Mesendoderm (in vitro differentiated cells): Measurements from ENCODE around the gene AP5Z1.

Experiments
- DNase-seq: peaks from one replicate; pipeline ENCODE4 v3.0.0; 2013
- H2AK5ac ChIP-seq: 2 replicates; pipeline ENCODE4 v1.6.1; 2013; ENCODE audit warnings: low read length, inconsistent platforms
- H2BK120ac ChIP-seq: 2 replicates; pipeline ENCODE4 v1.6.1; 2013; ENCODE audit warnings: low read depth, mild to moderate bottlenecking, low read length, moderate library complexity, mixed read lengths
- H2BK15ac ChIP-seq: replicated peaks from 2 replicates; pipeline ENCODE4 v1.6.1; 2013; ENCODE audit warnings: low read depth, mild to moderate bottlenecking, moderate library complexity
- H2BK5ac ChIP-seq: 2 replicates; pipeline ENCODE4 v1.6.1; 2013; ENCODE audit warnings: low read length, inconsistent platforms
- H3K18ac ChIP-seq: 2 replicates; pipeline ENCODE4 v1.6.1; 2013; ENCODE audit warnings: mild to moderate bottlenecking, low read length, mixed read lengths
- H3K23ac ChIP-seq: one replicate; pipeline ENCODE4 v1.6.1; 2013; ENCODE audit warnings: low read length
- H3K27ac ChIP-seq: 2 replicates; pipeline ENCODE4 v1.5.1; 2013; ENCODE audit warnings: low read depth, mild to moderate bottlenecking, inconsistent platforms, low read length, moderate library complexity
- H3K27me3 ChIP-seq: 2 replicates; pipeline ENCODE4 v1.6.1; 2013; ENCODE audit warnings: low read length, control low read depth, mild to moderate bottlenecking, inconsistent platforms; ENCODE audit not compliant: insufficient read depth, poor library complexity
- H3K36me3 ChIP-seq: 2 replicates; pipeline ENCODE4 v1.6.1; 2013; ENCODE audit warnings: low read length, inconsistent platforms; ENCODE audit not compliant: control insufficient read depth, insufficient read depth
- H3K4ac ChIP-seq: one replicate; pipeline ENCODE4 v1.6.1; 2013; ENCODE audit warnings: low read depth, mild to moderate bottlenecking, low read length, moderate library complexity
- H3K4me1 ChIP-seq: 2 replicates; pipeline ENCODE4 v1.6.1; 2013; ENCODE audit warnings: low read depth, low read length, inconsistent platforms; ENCODE audit not compliant: control insufficient read depth
- H3K4me2 ChIP-seq: 2 replicates; pipeline ENCODE4 v1.6.1; 2013; ENCODE audit warnings: low read length
- H3K4me3 ChIP-seq: 2 replicates; pipeline ENCODE4 v1.5.1; 2013; ENCODE audit warnings: mild to moderate bottlenecking, low read length
- H3K56ac ChIP-seq: one replicate; pipeline ENCODE4 v1.6.1; 2013; ENCODE audit warnings: low read length
- H3K79me1 ChIP-seq: 2 replicates; pipeline ENCODE4 v1.6.1; 2013; ENCODE audit warnings: low read length, inconsistent platforms
- H3K79me2 ChIP-seq: 2 replicates; pipeline ENCODE4 v1.6.1; 2013; ENCODE audit warnings: mild to moderate bottlenecking, low read length; ENCODE audit not compliant: control insufficient read depth, insufficient read depth
- H3K9ac ChIP-seq: 2 replicates; pipeline ENCODE4 v1.6.1; 2013; ENCODE audit warnings: low read length, inconsistent platforms
- H4K5ac ChIP-seq: one replicate; pipeline ENCODE4 v1.6.1; 2013; ENCODE audit warnings: low read length
- H4K8ac ChIP-seq: one replicate; pipeline ENCODE4 v1.6.1; 2013; ENCODE audit warnings: low read depth, mild to moderate bottlenecking, control low read depth, low read length, moderate library complexity
- WGBS: extraction: QIAGEN DNeasy Blood & Tissue Kit; methylation state at CpG from one replicate; pipeline ENCODE4 v1.1.7; 2013; ENCODE audit warnings: low lambda C conversion rate, missing lambda C conversion rate; ENCODE audit not compliant: insufficient coverage; ENCODE audit errors: extremely low coverage; 5-methylcytosine and 5-hydroxymethylcytosine counted together

Gene AP5Z1

DNA sequence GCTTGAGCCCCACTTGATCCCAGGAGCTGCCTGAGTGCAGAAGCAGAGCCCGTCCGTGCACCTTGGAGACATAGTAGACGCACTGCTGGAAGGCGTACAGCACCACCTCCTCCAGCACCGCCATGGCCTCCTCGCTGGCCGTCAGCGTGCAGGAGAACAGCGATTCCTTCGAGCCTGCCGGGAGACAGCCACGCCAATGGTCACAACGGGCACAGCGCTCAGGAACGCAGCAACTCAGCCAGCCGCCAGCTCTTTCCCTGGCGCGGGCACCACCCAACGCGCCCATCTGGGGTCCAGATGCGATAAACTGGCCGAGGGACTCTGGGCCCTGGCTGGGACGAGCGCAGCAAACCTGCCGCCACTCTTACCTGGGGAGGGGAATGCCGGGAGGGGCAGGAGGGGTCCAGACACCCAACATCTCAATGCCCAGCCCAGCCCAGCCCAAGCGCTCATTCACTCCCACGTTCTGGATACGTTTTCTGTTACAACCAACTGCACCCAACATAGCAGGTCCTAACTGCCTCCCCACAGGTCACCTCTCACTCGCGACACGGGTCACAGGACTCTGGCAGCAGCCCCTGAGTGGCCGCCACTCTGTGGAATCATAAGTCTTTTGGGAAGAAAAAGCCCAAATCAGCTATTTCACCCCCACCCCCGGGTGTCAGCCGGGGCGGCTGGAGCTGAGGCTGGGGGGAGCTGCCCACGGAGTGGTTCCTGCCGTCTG is 41.9 kb downstream of the AP5Z1 start:
- no peak overlapping the region for H3K4ac ChIP-seq

DNA sequence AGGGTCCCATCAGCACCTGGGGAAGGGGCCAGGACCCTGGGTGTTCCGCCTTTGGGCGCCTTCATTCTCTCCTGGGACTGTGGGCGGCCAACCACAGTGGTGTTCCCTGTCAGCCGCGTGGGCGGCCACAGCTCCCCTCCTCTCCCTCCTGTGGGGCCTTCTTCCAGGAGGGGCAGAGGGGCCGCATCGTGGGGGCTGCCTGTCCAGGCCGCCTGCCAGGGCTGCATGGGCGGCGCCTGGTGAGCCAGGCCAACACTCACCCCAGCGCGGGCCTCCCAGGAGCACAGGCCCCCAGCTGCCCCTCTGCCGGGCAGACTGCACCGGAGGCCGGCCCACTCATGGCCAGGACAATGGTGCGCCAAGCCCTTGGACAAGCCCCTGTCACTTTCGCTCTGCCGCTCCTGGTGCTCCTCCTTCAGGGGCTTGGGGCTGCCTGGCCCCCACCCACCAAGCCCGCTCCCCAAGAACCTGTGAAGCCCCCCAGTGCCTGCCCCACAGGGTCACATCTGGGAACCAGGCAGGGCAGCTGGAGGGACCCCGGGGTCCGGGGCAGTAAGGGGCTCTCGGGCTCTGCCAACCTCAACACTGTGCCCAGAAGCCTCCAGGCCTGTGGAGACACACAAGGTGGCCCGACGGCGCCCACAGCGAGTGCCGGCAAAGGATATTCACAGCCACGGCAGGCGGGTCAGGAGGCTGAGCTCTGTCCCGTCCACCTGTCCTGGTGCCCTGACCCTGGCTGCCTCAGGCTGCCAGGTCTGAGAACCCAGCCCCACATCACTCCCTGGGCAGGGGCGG is 42.8 kb downstream of the AP5Z1 start:
- H3K56ac ChIP-seq: no peak overlapping the region
- no peak overlapping the region for H2BK5ac ChIP-seq
- H2AK5ac ChIP-seq: no peak overlapping the region
- H3K27me3 ChIP-seq: no peaks in the 10 kb centered on the region
- no peak overlapping the region for H2BK120ac ChIP-seq
- H3K9ac ChIP-seq: no peak overlapping the region
- H4K8ac ChIP-seq: no peak overlapping the region
- H3K23ac ChIP-seq: no peak overlapping the region
- no peak overlapping the region for H3K4ac ChIP-seq
- H2BK15ac ChIP-seq: no peak overlapping the region
- H4K5ac ChIP-seq: no peak overlapping the region
- H3K36me3 ChIP-seq: no peaks in the 10 kb centered on the region
- no peaks in the 10 kb centered on the region for H3K4me1 ChIP-seq
- no peak overlapping the region for H3K4me2 ChIP-seq
- WGBS: no CpG with 5 or more reads among the region's 32 CpGs
- H3K79me1 ChIP-seq: no peaks in the 10 kb centered on the region
- no peak overlapping the region for H3K27ac ChIP-seq
- H3K18ac ChIP-seq: no peak overlapping the region
- H3K79me2 ChIP-seq: no peaks in the 10 kb centered on the region
- H3K4me3 ChIP-seq: no peak overlapping the region
- no peak for DNase-seq

More for the DNA sequence above, 41.9 kb downstream of the AP5Z1 start:
- Histone ChIP-seq H2BK120ac (no peak overlapping the region), H3K4me1 (no peaks in the 10 kb centered on the region), H3K79me2 (no peaks in the 10 kb centered on the region), H3K36me3 (no peaks in the 10 kb centered on the region), H4K5ac (no peak overlapping the region), H3K56ac (no peak overlapping the region), H2BK15ac (no peak overlapping the region), H4K8ac (no peak overlapping the region), H3K9ac (no peak overlapping the region), H2BK5ac (no peak overlapping the region), H3K4me2 (no peak overlapping the region), H3K4me3 (no peak overlapping the region), H3K27ac (no peak overlapping the region), H3K79me1 (no peaks in the 10 kb centered on the region), H2AK5ac (no peak overlapping the region), H3K27me3 (no peaks in the 10 kb centered on the region), H3K23ac (no peak overlapping the region), H3K18ac (no peak overlapping the region)
- no peak for DNase-seq
- WGBS: no CpG with 5 or more reads among the region's 38 CpGs

DNA sequence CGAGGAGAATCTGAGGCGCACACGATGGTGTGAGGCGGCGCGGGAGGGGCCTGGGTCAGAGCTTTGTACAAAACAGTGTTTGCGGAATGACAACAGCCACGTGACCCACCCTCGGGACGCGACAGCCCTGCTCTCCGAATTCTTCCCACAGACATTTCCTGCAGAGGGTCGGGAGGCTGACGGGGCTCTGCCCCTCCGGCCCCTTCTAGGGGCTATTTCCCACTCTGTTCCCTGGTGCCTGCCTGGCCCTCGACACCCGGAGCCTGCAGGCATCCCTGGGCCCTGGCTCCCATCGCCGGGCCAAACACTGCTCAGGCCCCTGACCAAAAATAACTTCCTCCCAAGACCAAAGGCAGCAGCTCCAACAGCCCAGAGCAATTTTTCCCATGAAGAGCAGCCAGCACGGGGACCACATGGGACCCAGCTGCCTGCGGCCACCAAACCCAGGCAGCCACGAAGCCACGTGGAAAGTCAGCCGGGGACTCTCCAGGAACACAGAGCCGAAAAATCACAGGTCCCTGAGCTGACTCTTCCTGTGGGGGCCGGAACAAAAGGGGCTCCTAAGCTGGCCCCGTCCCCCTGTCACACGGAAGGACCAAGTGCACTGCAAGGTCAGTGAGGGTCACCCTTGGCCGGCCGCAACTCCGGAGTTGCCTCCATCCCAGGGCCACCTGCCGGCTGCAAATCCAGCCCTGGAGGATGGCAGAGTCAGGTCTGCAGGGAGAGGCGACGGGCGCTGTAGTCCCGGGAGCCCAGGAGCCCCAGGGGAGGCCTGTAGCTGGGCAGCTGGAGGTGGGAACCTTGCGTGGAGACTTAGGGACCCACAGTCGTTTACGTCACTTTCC is 44.4 kb downstream of the AP5Z1 start:
- no peak overlapping the region for H2BK15ac ChIP-seq

DNA sequence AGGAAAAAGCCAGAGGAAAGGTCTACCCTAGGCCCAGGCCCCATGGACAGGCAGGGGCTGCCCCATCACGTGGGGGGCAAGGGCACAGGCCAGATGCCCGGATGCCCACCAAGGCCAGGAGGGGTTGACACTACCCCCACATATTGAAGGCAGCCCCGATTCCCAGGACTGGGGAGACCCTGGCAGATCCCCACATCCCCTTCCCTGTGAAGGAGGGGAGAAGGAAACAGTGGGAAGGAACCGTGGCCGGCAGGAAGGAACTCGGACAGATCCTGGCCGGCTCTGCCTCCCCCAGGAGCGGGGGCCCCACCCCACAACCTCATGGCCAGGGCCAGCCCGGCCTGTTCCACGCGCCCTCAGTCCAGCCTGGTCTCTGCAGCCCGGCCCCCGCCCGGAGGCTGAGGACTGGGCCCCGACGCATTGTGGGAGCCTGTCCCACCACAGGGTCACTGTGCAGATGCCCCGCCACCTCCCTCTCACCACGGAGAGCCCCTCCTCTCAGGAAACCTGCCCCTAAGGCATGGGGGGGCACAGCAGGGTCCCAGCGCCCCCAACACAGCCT is 45.1 kb downstream of the AP5Z1 start:
- DNase-seq: no peak
- H3K27me3 ChIP-seq: no peaks in the 10 kb centered on the region
- H4K5ac ChIP-seq: no peak overlapping the region
- no peak overlapping the region for H3K27ac ChIP-seq
- no peaks in the 10 kb centered on the region for H3K79me1 ChIP-seq
- no peaks in the 10 kb centered on the region for H3K4me1 ChIP-seq
- H3K18ac ChIP-seq: no peak overlapping the region
- no peak overlapping the region for H4K8ac ChIP-seq
- no peaks in the 10 kb centered on the region for H3K79me2 ChIP-seq
- H3K4ac ChIP-seq: no peak overlapping the region
- no peak overlapping the region for H3K4me3 ChIP-seq
- no peak overlapping the region for H3K4me2 ChIP-seq
- no peak overlapping the region for H3K9ac ChIP-seq
- H2AK5ac ChIP-seq: no peak overlapping the region
- no peaks in the 10 kb centered on the region for H3K36me3 ChIP-seq
- no peak overlapping the region for H2BK15ac ChIP-seq
- H3K23ac ChIP-seq: no peak overlapping the region
- H3K56ac ChIP-seq: no peak overlapping the region
- no peak overlapping the region for H2BK5ac ChIP-seq
- H2BK120ac ChIP-seq: no peak overlapping the region
- WGBS: no CpG with 5 or more reads among the region's 19 CpGs

More for the DNA sequence above, 44.4 kb downstream of the AP5Z1 start:
- H3K4me2 ChIP-seq: no peak overlapping the region
- H3K18ac ChIP-seq: no peak overlapping the region
- H3K36me3 ChIP-seq: no peaks in the 10 kb centered on the region
- no peaks in the 10 kb centered on the region for H3K27me3 ChIP-seq
- H2BK5ac ChIP-seq: no peak overlapping the region
- no peak overlapping the region for H3K56ac ChIP-seq
- no peaks in the 10 kb centered on the region for H3K79me1 ChIP-seq
- H3K23ac ChIP-seq: no peak overlapping the region
- DNase-seq: no peak
- no peak overlapping the region for H2AK5ac ChIP-seq
- WGBS: no CpG with 5 or more reads among the region's 39 CpGs
- H3K9ac ChIP-seq: no peak overlapping the region
- H3K4me3 ChIP-seq: no peak overlapping the region
- no peaks in the 10 kb centered on the region for H3K79me2 ChIP-seq
- H3K4me1 ChIP-seq: no peaks in the 10 kb centered on the region
- no peak overlapping the region for H3K4ac ChIP-seq
- no peak overlapping the region for H4K5ac ChIP-seq
- H3K27ac ChIP-seq: no peak overlapping the region
- H4K8ac ChIP-seq: no peak overlapping the region
- H2BK120ac ChIP-seq: no peak overlapping the region

DNA sequence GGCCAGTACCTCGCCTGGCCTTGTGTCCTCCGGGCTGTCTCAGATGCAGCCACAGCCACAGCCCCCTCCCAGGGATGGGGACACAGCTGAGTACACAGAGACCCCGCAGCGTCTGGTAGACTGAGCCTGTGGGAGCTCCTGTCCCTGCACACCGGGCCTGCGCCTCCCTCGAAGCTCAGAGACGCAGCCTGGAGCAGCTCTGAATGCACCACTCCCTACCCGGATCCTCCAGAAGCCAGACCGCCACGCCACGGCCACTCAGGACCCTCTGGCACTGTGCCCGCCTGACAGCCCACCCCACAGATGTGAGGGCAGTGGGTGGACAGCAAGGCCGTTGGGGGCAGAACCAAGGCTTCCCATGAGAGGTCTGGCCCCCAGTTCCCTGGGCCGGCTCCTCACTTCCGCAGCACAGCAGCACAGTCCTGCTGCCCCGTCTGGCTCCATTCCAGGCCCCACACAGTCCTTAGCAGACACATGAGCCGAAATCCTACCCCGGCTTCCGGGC is 45.6 kb downstream of the AP5Z1 start:
- H3K27ac ChIP-seq: no peak overlapping the region
- no peaks in the 10 kb centered on the region for H3K36me3 ChIP-seq
- no peaks in the 10 kb centered on the region for H3K79me2 ChIP-seq
- no peak for DNase-seq
- no peak overlapping the region for H2AK5ac ChIP-seq
- H3K56ac ChIP-seq: no peak overlapping the region
- no peak overlapping the region for H3K23ac ChIP-seq
- H4K5ac ChIP-seq: no peak overlapping the region
- no peak overlapping the region for H2BK5ac ChIP-seq
- H2BK120ac ChIP-seq: no peak overlapping the region
- no CpG with 5 or more reads among the region's 20 CpGs for WGBS
- H3K18ac ChIP-seq: no peak overlapping the region
- no peaks in the 10 kb centered on the region for H3K27me3 ChIP-seq
- H2BK15ac ChIP-seq: no peak overlapping the region
- H3K79me1 ChIP-seq: no peaks in the 10 kb centered on the region
- no peak overlapping the region for H3K4me2 ChIP-seq
- no peak overlapping the region for H3K4ac ChIP-seq
- H3K9ac ChIP-seq: no peak overlapping the region
- H3K4me1 ChIP-seq: no peaks in the 10 kb centered on the region
- H4K8ac ChIP-seq: no peak overlapping the region
- H3K4me3 ChIP-seq: no peak overlapping the region
